GM12875 (cell line): Measurements from ENCODE around the gene AP2A2.

Experiments
- H3K4me3 ChIP-seq: one replicate; pipeline ENCODE4 v1.5.1; 2011; ENCODE audit warnings: low read depth, low read length, control low read depth
- CTCF ChIP-seq: IDR thresholded peaks from 2 replicates; pipeline ENCODE4 v1.5.1; 2011; ENCODE audit warnings: low read depth, mild to moderate bottlenecking, control low read depth, inconsistent platforms, low read length, moderate library complexity, borderline replicate concordance; ENCODE audit not compliant: insufficient read depth

AP2A2 gene

GRCh38 chr11:1039481-1040427, 114.1 kb downstream of the AP2A2 start:
- TF ChIP-seq CTCF, result no peak
- no peak overlapping the region for H3K4me3 ChIP-seq

GRCh38 chr11:1040428-1041148, 114.9 kb downstream of the AP2A2 start:
- TF ChIP-seq CTCF, result no peak
- no peak overlapping the region for H3K4me3 ChIP-seq

- TF ChIP-seq CTCF, result no peak
Measured at GRCh38 chr11:1041149-1041467, 115.4 kb downstream of the AP2A2 start.

GRCh38 chr11:1041471-1041870, 115.8 kb downstream of the AP2A2 start:
- no peak overlapping the region for H3K4me3 ChIP-seq
- TF ChIP-seq CTCF, result no peak

More at GRCh38 chr11:1041149-1041467, 115.4 kb downstream of the AP2A2 start:
- H3K4me3 ChIP-seq, result no peak overlapping the region

GRCh38 chr11:1041936-1042608, 116.4 kb downstream of the AP2A2 start:
- no peak for TF ChIP-seq CTCF
- H3K4me3 ChIP-seq, result no peak overlapping the region

GRCh38 chr11:1042626-1043562, 117.2 kb downstream of the AP2A2 start:
- no peak overlapping the region for H3K4me3 ChIP-seq
- no peak for TF ChIP-seq CTCF
